ENCODE data around the gene PTPRCAP. TPM values are rescaled to one million over a fixed set of nuclear protein-coding genes. Genes with fewer than 3 reads are reported as not detected.

The PTPRCAP gene
- total RNA-seq, 1 experiment from 2014 or later, result 1.7 TPM

DNA sequence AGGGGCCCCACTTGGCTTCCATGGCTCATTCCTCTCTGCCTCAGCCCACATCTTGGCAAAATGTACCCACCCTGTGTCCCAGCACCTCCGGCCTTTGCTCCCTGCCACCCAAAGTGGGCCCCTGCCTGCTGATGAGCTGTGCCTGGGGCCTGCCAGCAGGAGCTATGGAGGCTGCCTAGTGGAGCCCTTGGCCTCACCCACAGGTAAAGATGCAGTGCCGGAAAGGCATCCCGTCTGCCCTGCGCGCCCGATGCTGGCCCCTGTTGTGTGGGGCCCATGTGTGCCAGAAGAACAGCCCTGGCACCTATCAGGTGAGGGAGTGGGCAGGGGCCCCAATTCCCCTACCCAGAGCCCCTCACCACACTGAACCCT, 32.3 kb downstream of the PTPRCAP start:
- no peak overlapping the region for H3K4me3 Mint-ChIP-seq
- no peak overlapping the region for H3K18ac ChIP-seq (ENCODE audit: insufficient read length, low read depth, low read length)
- TF ChIP-seq, protein P1, sequence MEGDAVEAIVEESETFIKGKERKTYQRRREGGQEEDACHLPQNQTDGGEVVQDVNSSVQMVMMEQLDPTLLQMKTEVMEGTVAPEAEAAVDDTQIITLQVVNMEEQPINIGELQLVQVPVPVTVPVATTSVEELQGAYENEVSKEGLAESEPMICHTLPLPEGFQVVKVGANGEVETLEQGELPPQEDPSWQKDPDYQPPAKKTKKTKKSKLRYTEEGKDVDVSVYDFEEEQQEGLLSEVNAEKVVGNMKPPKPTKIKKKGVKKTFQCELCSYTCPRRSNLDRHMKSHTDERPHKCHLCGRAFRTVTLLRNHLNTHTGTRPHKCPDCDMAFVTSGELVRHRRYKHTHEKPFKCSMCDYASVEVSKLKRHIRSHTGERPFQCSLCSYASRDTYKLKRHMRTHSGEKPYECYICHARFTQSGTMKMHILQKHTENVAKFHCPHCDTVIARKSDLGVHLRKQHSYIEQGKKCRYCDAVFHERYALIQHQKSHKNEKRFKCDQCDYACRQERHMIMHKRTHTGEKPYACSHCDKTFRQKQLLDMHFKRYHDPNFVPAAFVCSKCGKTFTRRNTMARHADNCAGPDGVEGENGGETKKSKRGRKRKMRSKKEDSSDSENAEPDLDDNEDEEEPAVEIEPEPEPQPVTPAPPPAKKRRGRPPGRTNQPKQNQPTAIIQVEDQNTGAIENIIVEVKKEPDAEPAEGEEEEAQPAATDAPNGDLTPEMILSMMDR (conservative IDR thresholded peaks at IDR 0.05), result no peak

More for the DNA sequence above, 32.3 kb downstream of the PTPRCAP start:
- no peak overlapping the region for H2BK20ac ChIP-seq (ENCODE audit: low read depth, low read length, poor library complexity, severe bottlenecking)
- no peak overlapping the region for H3K9ac ChIP-seq (ENCODE audit: extremely low read depth, insufficient read length, low read length)
- H3K4ac ChIP-seq (ENCODE audit: low read depth, low read length), result no peak overlapping the region
- peaks cover 0 to 6% (median 5%) of the 10 kb centered on the region in 3 experiments; a peak in 3 of 7 replicates for H3K36me3 Mint-ChIP-seq (ENCODE audit: insufficient read depth in 1 of 3, low read depth in 3 of 3)
- H3K27me3 Mint-ChIP-seq (ENCODE audit: low read depth), result peaks cover 16% of the 10 kb centered on the region
- no peak overlapping the region for H2AFZ ChIP-seq (ENCODE audit: low read length)
- peaks cover 4% of the 10 kb centered on the region; the same call in 1 of the 2 replicates for H3K79me2 ChIP-seq (ENCODE audit: insufficient read depth, low read length)
- H3K27ac ChIP-seq (ENCODE audit: insufficient read length, low read depth, low read length), result no peak overlapping the region
- no peak overlapping the region for H3T11ph ChIP-seq (ENCODE audit: low read length)
- no peaks in the 10 kb centered on the region for H3K9me3 ChIP-seq (ENCODE audit: control insufficient read depth, low read depth, low read length)
- WGBS (ENCODE audit: extremely low coverage, insufficient read length, low lambda C conversion rate), result no CpG with 5 or more reads among the region's 6 CpGs
- no peak overlapping the region for H2BK12ac ChIP-seq (ENCODE audit: insufficient read length, low read depth, low read length)
- H2BK15ac ChIP-seq (ENCODE audit: low read depth, low read length), result no peak overlapping the region
- no peak overlapping the region for H3K23ac ChIP-seq (ENCODE audit: insufficient read length, low read depth, low read length)
- no peak overlapping the region for H3K14ac ChIP-seq (ENCODE audit: insufficient read depth, low read length)
- H2BK5ac ChIP-seq (ENCODE audit: insufficient read length, low read length), result no peak overlapping the region
- no peak for DNase-seq
- peaks cover 3% of the 10 kb centered on the region for H3K79me1 ChIP-seq (ENCODE audit: insufficient read depth, low read depth, low read length, poor library complexity, severe bottlenecking)
- no peak overlapping the region for H3K56ac ChIP-seq (ENCODE audit: insufficient read length, low read depth, low read length)
- peaks cover 16 to 21% of the 10 kb centered on the region in 2 experiments for H3K4me1 Mint-ChIP-seq
- H4K8ac ChIP-seq (replicated peaks; ENCODE audit: insufficient read length, low read depth, low read length), result no peak overlapping the region
- no peaks in the 10 kb centered on the region for H3K9me3 Mint-ChIP-seq
- H3K27ac Mint-ChIP-seq, result no peak overlapping the region
- no peak overlapping the region for H3K4me2 ChIP-seq (ENCODE audit: insufficient read depth, insufficient read length, low read length)
- no peaks in the 10 kb centered on the region for H4K20me1 ChIP-seq (ENCODE audit: control insufficient read depth, insufficient read depth, insufficient read length)
- H4K91ac ChIP-seq (ENCODE audit: insufficient read length, low read depth, low read length), result no peak overlapping the region
- H3K4me1 ChIP-seq (ENCODE audit: insufficient read depth, low read length), result 0 out of 2 replicates have a peak, but pooled peaks cover 2% of the 10 kb centered on the region
- H2AK5ac ChIP-seq (ENCODE audit: insufficient read length, low read length), result no peak overlapping the region
- peaks cover 5% of the 10 kb centered on the region for H3K23me2 ChIP-seq (ENCODE audit: insufficient read length, low read depth, low read length, poor library complexity, severe bottlenecking)
- H4K5ac ChIP-seq (ENCODE audit: insufficient read length, low read depth, low read length), result no peak overlapping the region
- H3K27me3 ChIP-seq (ENCODE audit: insufficient read depth, low read length), result no peaks in the 10 kb centered on the region
- no peak overlapping the region for H2BK120ac ChIP-seq (ENCODE audit: low read depth, low read length, poor library complexity, severe bottlenecking)
